ENCODE results near the gene GUCY2D. TPM values are rescaled to one million over a fixed set of nuclear protein-coding genes. Genes with fewer than 3 reads are reported as not detected.

GUCY2D gene
- total and polyA plus RNA-seq, 7 donors = 0.04 TPM; not detected in 6

GRCh38 chr17:7961421-7961820 is 41.0 kb upstream of the GUCY2D start:
- 20 to 53% methylated on average over 2 of the region's 2 CpGs for WGBS, 2 donors
- TF ChIP-seq POLR2AphosphoS5 (IDR thresholded peaks at IDR 0.05) (no peak), EP300 (IDR thresholded peaks at IDR 0.05) (no peak), CTCF (IDR thresholded peaks at IDR 0.05) (no peak)
- H3K27ac ChIP-seq = no peak overlapping the region

DNA sequence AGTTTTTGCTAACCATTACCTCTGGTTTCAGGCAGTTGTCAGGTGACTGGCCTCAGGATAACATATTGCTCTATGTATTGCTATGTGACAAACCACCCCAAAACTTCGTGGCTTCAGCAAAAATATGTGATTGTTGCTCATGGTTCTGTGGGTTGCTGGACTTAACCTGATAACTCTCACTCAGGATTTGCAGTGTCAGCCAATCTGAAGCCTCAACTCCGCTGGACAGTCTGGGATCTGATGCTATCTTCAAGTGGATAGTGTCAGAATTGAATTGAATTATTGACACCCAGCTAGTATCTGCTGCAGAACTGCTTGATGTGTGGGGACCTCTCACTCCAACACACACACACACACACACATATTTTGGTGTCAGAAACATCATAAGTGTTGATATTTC is 34.7 kb upstream of the GUCY2D start:
- intact Hi-C loops (cut with DNase I) = no loop called here
- no peaks in the 10 kb centered on the region for H3K36me3 ChIP-seq
- WGBS, 2 donors = 63 to 64% methylated on average over 2 of the region's 2 CpGs
- DNase-seq = peak; percentile 0
- H3K27ac ChIP-seq = no peak overlapping the region
- no peaks in the 10 kb centered on the region for H3K9me3 ChIP-seq
- H3K4me1 ChIP-seq = no peaks in the 10 kb centered on the region
- H3K27me3 ChIP-seq = no peaks in the 10 kb centered on the region
- H3K4me3 ChIP-seq = no peak overlapping the region
- TF ChIP-seq POLR2AphosphoS5 (IDR thresholded peaks at IDR 0.05) = no peak
- no peak for TF ChIP-seq POLR2A (IDR thresholded peaks at IDR 0.05)
- TF ChIP-seq CTCF (IDR thresholded peaks at IDR 0.05) = no peak
- TF ChIP-seq EP300 (IDR thresholded peaks at IDR 0.05) = no peak

More at GRCh38 chr17:7961421-7961820, 41.0 kb upstream of the GUCY2D start:
- DNase-seq = peak; percentile 3
- no peak overlapping the region for H3K4me3 ChIP-seq
- peaks cover 0 to 9% (median 5%) of the 10 kb centered on the region in 4 donors for H3K4me1 ChIP-seq
- H3K9me3 ChIP-seq = no peaks in the 10 kb centered on the region
- intact Hi-C loops (cut with DNase I) = no loop called here
- no peaks in the 10 kb centered on the region for H3K27me3 ChIP-seq
- no peaks in the 10 kb centered on the region for H3K36me3 ChIP-seq

- intact Hi-C loops (cut with DNase I) = no loop called here
- Histone ChIP-seq H3K4me1 (no peaks in the 10 kb centered on the region), H3K36me3 (no peaks in the 10 kb centered on the region), H3K4me3 (no peak overlapping the region), H3K27me3 (no peaks in the 10 kb centered on the region), H3K27ac (no peak overlapping the region), H3K9me3 (peaks cover 0 to under 1% (median 0%) of the 10 kb centered on the region in 4 donors)
- TF ChIP-seq POLR2A (IDR thresholded peaks at IDR 0.05) = no peak
- TF ChIP-seq EP300 (IDR thresholded peaks at IDR 0.05) = no peak
- no peak for TF ChIP-seq CTCF (IDR thresholded peaks at IDR 0.05)
- TF ChIP-seq POLR2AphosphoS5 (IDR thresholded peaks at IDR 0.05) = no peak
- peak; percentile 4 for DNase-seq
- 84 to 88% methylated on average over 6 of the region's 6 CpGs for WGBS, 2 donors
Measured at GRCh38 chr17:7969433-7969832, 33.0 kb upstream of the GUCY2D start.

- 70 to 83% methylated on average over 4 of the region's 4 CpGs for WGBS, 2 donors
- intact Hi-C loops (cut with DNase I) = no loop called here
Measured at GRCh38 chr17:7971651-7972050, 30.8 kb upstream of the GUCY2D start.

More at GRCh38 chr17:7971651-7972050, 30.8 kb upstream of the GUCY2D start:
- H3K4me3 ChIP-seq = no peak overlapping the region
- peaks cover 0 to 9% (median 5%) of the 10 kb centered on the region in 4 donors for H3K9me3 ChIP-seq
- H3K27me3 ChIP-seq = no peaks in the 10 kb centered on the region
- DNase-seq = no peak
- no peak for TF ChIP-seq EP300 (IDR thresholded peaks at IDR 0.05)
- no peak for TF ChIP-seq CTCF (IDR thresholded peaks at IDR 0.05)
- TF ChIP-seq POLR2AphosphoS5 (IDR thresholded peaks at IDR 0.05) = no peak
- no peak for TF ChIP-seq POLR2A (IDR thresholded peaks at IDR 0.05)
- no peaks in the 10 kb centered on the region for H3K36me3 ChIP-seq
- no peaks in the 10 kb centered on the region for H3K4me1 ChIP-seq
- no peak overlapping the region for H3K27ac ChIP-seq

All from sigmoid colon (tissue), 7 donors.